CD4-positive, alpha-beta T cell treated with Interleukin-4 for 1 hour (primary cell): Measurements from ENCODE around the gene MACO1.
"Not testable (repeated sequence)": the region's sequence is repeated elsewhere in the genome, so short reads cannot be mapped to it uniquely, and the experiment has no call there.

ENCODE experiments used
- DNase-seq, 2 donors: peaks; one replicate each; pipeline ENCODE4 v3.0.0-alpha.2; 2020 to 2022

MACO1 gene

GRCh38 chr1:25430073-25430966 is at the start of gene MACO1:
MACO1 (plus strand) TSS chr1:25430897; CDS start chr1:25431099, 202 bp downstream.
- DNase-seq, result peak; percentile 96 to 98

- not testable (repeated sequence) for DNase-seq
These were observed 48.2 kb upstream of the MACO1 start for GRCh38 chr1:25382543-25382942.

GRCh38 chr1:25383090-25383489 is 47.6 kb upstream of the MACO1 start:
- DNase-seq, result peak in 1 of 2 donors; percentile 13

- not testable (repeated sequence) for DNase-seq
These were observed 46.8 kb upstream of the MACO1 start for GRCh38 chr1:25383875-25384274.

GRCh38 chr1:25387096-25387495 is 43.6 kb upstream of the MACO1 start:
- DNase-seq, result not testable (repeated sequence)

GRCh38 chr1:25388691-25389090 is 42.0 kb upstream of the MACO1 start:
- not testable (repeated sequence) for DNase-seq

- DNase-seq, result not testable (repeated sequence)
These were observed 41.0 kb upstream of the MACO1 start for GRCh38 chr1:25389721-25390120.

- no peak for DNase-seq
These were observed 37.9 kb upstream of the MACO1 start for GRCh38 chr1:25392841-25393240.

GRCh38 chr1:25397549-25397948 is 33.1 kb upstream of the MACO1 start:
- not testable (repeated sequence) for DNase-seq

GRCh38 chr1:25398079-25398478 is 32.6 kb upstream of the MACO1 start:
- not testable (repeated sequence) for DNase-seq

- peak in 1 of 2 donors; percentile 13 for DNase-seq
These were observed 27.5 kb upstream of the MACO1 start for GRCh38 chr1:25402947-25403803.

- DNase-seq, result not testable (repeated sequence)
These were observed 24.9 kb upstream of the MACO1 start for GRCh38 chr1:25405731-25406305.

- not testable (repeated sequence) for DNase-seq
These were observed 20.9 kb upstream of the MACO1 start for GRCh38 chr1:25409641-25410427.

- not testable (repeated sequence) for DNase-seq
These were observed 17.6 kb upstream of the MACO1 start for GRCh38 chr1:25412872-25413623.

GRCh38 chr1:25414157-25414556 is 16.5 kb upstream of the MACO1 start:
- not testable (repeated sequence) for DNase-seq

- not testable (repeated sequence) for DNase-seq
These were observed 16.1 kb upstream of the MACO1 start for GRCh38 chr1:25414578-25414977.

- DNase-seq, result not testable (repeated sequence)
These were observed 13.4 kb upstream of the MACO1 start for GRCh38 chr1:25417280-25417679.

GRCh38 chr1:25419339-25419738 is 11.4 kb upstream of the MACO1 start:
- DNase-seq, result not testable (repeated sequence)

- not testable (repeated sequence) for DNase-seq
These were observed 10.0 kb upstream of the MACO1 start, which contains the start of gene RHCE for GRCh38 chr1:25420715-25421114. RHCE (minus strand) TSS chr1:25420825; CDS start chr1:25420786, 39 bp downstream.

- DNase-seq, result not testable (repeated sequence)
These were observed 7.5 kb upstream of the MACO1 start for GRCh38 chr1:25423206-25423605.
